Neural cell (in vitro differentiated cells): ENCODE results near the gene CD247. TPM values are rescaled to one million over a fixed set of nuclear protein-coding genes. Genes with fewer than 3 reads are reported as not detected.

Experiments used
- H2AFZ ChIP-seq: fragments of 200-600, 300-800 bp; sonication (generic), shearing (Covaris generic); 2 replicates; pipeline ENCODE4 v1.6.0; 2014; ENCODE audit warnings: low read depth, mild to moderate bottlenecking, antibody characterized with exemption, low read length, moderate library complexity
- H3F3A ChIP-seq: fragments of 200-600 bp; shearing (Covaris generic); 2 replicates; pipeline ENCODE4 v1.6.1; 2016; ENCODE audit warnings: mild to moderate bottlenecking, moderate library complexity, mixed read lengths, antibody characterized with exemption, low read length; ENCODE audit not compliant: insufficient read depth, poor library complexity, severe bottlenecking
- H3K27ac ChIP-seq: fragments of 200-600, 300-800 bp; sonication (generic), shearing (Covaris generic); 2 replicates; pipeline ENCODE4 v1.5.1; 2014; ENCODE audit warnings: mild to moderate bottlenecking, low read length, moderate library complexity
- H3K27me3 ChIP-seq: fragments of 300-800, 200-600 bp; sonication (generic), shearing (Covaris generic); 2 replicates; pipeline ENCODE4 v1.6.0; 2014; ENCODE audit warnings: mild to moderate bottlenecking, low read depth, low read length, moderate library complexity; ENCODE audit not compliant: insufficient read depth
- H3K36me3 ChIP-seq: fragments of 300-800, 200-600 bp; sonication (generic), shearing (Covaris generic); 2 replicates; pipeline ENCODE4 v1.5.1; 2014; ENCODE audit warnings: mild to moderate bottlenecking, antibody characterized with exemption, low read length, moderate library complexity; ENCODE audit not compliant: insufficient read depth
- H3K4me2 ChIP-seq: fragments of 300-800, 200-600 bp; sonication (generic), shearing (Covaris generic); 2 replicates; pipeline ENCODE4 v1.6.0; 2014; ENCODE audit warnings: mild to moderate bottlenecking, low read length
- H3K4me3 ChIP-seq: fragments of 300-800, 200-600 bp; sonication (generic), shearing (Covaris generic); 2 replicates; pipeline ENCODE4 v1.5.1; 2014; ENCODE audit warnings: mild to moderate bottlenecking, low read length, moderate library complexity
- H3K79me2 ChIP-seq: fragments of 200-600 bp; shearing (Covaris generic); replicated peaks from 2 replicates; pipeline ENCODE4 v1.6.0; 2014; ENCODE audit warnings: mild to moderate bottlenecking, low read length, moderate library complexity; ENCODE audit not compliant: insufficient read depth
- H3K9ac ChIP-seq: fragments of 300-800, 200-600 bp; sonication (generic), shearing (Covaris generic); 2 replicates; pipeline ENCODE4 v1.6.1; 2016; ENCODE audit warnings: mild to moderate bottlenecking, low read length, mixed read lengths
- H3K9me2 ChIP-seq: fragments of 200-600 bp; shearing (Covaris generic); 2 replicates; pipeline ENCODE4 v1.6.1; 2016; ENCODE audit warnings: mild to moderate bottlenecking, low read length, mixed read lengths; ENCODE audit not compliant: insufficient read depth
- H3K9me3 ChIP-seq: fragments of 200-600, 300-800 bp; sonication (generic), shearing (Covaris generic); 2 replicates; pipeline ENCODE4 v1.6.1; 2016; ENCODE audit warnings: mild to moderate bottlenecking, mixed run types, low read length, moderate library complexity, mixed read lengths
- H4K20me1 ChIP-seq: fragments of 200-600 bp; shearing (Covaris generic); 2 replicates; pipeline ENCODE4 v1.6.1; 2016; ENCODE audit warnings: mild to moderate bottlenecking, mixed run types; ENCODE audit not compliant: insufficient read depth
- CTCF ChIP-seq: fragments of 450-650 bp; IDR thresholded peaks from 2 replicates; pipeline ENCODE4 v1.5.1; 2014; ENCODE audit warnings: antibody characterized with exemption, mild to moderate bottlenecking, moderate library complexity; ENCODE audit not compliant: poor library complexity, severe bottlenecking
- EP300 ChIP-seq: fragments of 450-650 bp; conservative IDR thresholded peaks from 2 replicates; pipeline ENCODE4 v1.6.1; 2014; ENCODE audit warnings: antibody characterized with exemption, mild to moderate bottlenecking, moderate library complexity; ENCODE audit not compliant: poor library complexity, severe bottlenecking
- EZH2 ChIP-seq: fragments of 200-600, 300-800 bp; shearing (Covaris generic), sonication (generic); IDR thresholded peaks from 2 replicates; pipeline ENCODE4 v1.6.1; 2014; ENCODE audit warnings: antibody characterized with exemption, low read length, borderline replicate concordance, mild to moderate bottlenecking; ENCODE audit not compliant: insufficient read depth, poor library complexity, severe bottlenecking
- MXI1 ChIP-seq: fragments of 450-650 bp; conservative IDR thresholded peaks from 2 replicates; pipeline ENCODE4 v1.6.1; 2014; ENCODE audit warnings: antibody characterized with exemption, mild to moderate bottlenecking; ENCODE audit not compliant: poor library complexity, severe bottlenecking
- POLR2AphosphoS5 ChIP-seq: IDR thresholded peaks from 2 replicates; pipeline ENCODE4 v1.6.1; 2012
- RAD21 ChIP-seq: fragments of 450-650 bp; conservative IDR thresholded peaks from 2 replicates; pipeline ENCODE4 v1.6.1; 2014; ENCODE audit warnings: antibody characterized with exemption, mild to moderate bottlenecking, moderate library complexity
- SMC3 ChIP-seq: fragments of 450-650 bp; conservative IDR thresholded peaks from 2 replicates; pipeline ENCODE4 v1.6.1; 2014; ENCODE audit warnings: antibody characterized with exemption, mild to moderate bottlenecking, moderate library complexity; ENCODE audit not compliant: poor library complexity
- TAF1 ChIP-seq: IDR thresholded peaks from 2 replicates; pipeline ENCODE4 v1.6.1; 2012; ENCODE audit warnings: low read depth
- polyA plus RNA-seq: library from polyadenylated mRNA; depleted of rRNA; stranded (reverse); fragments of >200 nt; gene quantifications from 2 replicates; pipeline ENCODE4 v1.2.3, GENCODE V29; 2014
- TF ChIP-seq, protein P1 (sequence below): IDR thresholded peaks from 2 replicates; pipeline ENCODE4 v1.6.1; 2012; ENCODE audit warnings: borderline replicate concordance

CD247 gene
- polyA plus RNA-seq, 1 donor from 2014 or later = not detected

DNA sequence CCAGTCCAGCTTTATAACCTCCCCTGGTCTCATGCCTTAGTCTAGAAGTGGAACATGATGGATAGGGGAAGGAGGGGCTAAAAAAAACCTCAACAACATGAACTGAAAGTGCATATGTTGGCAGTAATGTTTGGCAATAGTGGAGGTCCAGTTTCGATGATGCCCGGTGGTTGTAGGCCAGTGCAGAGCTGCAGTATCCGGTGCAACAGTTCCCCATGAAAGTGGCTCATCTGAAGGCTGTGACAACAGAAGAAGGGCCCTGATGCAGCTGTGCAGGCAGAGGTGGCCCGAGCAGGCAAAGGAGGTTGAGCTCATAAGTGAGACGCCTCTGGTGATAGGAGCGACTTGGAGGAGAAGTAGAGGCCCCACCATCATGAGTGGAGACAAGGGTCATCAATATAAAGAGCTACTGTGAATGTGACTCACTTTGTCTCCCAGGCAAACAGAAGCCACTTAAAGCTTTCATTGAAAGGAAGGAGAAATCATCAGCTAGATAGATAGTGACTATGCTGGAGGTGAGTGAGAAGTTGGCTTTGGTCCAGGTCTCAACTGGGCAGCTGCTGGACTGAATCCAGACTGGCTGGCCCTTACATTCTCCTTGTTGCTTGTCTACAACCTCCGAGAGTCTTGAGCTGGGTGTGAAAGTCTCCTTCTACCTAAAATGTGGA, 45.4 kb upstream of the CD247 start:
- no peaks in the 10 kb centered on the region for H3K27me3 ChIP-seq
- TF ChIP-seq EP300 (no peak), SMC3 (no peak), EZH2 (no peak), MXI1 (no peak)
- TF ChIP-seq, protein P1, sequence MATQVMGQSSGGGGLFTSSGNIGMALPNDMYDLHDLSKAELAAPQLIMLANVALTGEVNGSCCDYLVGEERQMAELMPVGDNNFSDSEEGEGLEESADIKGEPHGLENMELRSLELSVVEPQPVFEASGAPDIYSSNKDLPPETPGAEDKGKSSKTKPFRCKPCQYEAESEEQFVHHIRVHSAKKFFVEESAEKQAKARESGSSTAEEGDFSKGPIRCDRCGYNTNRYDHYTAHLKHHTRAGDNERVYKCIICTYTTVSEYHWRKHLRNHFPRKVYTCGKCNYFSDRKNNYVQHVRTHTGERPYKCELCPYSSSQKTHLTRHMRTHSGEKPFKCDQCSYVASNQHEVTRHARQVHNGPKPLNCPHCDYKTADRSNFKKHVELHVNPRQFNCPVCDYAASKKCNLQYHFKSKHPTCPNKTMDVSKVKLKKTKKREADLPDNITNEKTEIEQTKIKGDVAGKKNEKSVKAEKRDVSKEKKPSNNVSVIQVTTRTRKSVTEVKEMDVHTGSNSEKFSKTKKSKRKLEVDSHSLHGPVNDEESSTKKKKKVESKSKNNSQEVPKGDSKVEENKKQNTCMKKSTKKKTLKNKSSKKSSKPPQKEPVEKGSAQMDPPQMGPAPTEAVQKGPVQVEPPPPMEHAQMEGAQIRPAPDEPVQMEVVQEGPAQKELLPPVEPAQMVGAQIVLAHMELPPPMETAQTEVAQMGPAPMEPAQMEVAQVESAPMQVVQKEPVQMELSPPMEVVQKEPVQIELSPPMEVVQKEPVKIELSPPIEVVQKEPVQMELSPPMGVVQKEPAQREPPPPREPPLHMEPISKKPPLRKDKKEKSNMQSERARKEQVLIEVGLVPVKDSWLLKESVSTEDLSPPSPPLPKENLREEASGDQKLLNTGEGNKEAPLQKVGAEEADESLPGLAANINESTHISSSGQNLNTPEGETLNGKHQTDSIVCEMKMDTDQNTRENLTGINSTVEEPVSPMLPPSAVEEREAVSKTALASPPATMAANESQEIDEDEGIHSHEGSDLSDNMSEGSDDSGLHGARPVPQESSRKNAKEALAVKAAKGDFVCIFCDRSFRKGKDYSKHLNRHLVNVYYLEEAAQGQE = no peak
- no peak overlapping the region for H3K4me3 ChIP-seq
- H2AFZ ChIP-seq = no peak overlapping the region
- H3K79me2 ChIP-seq = no peaks in the 10 kb centered on the region
- no peaks in the 10 kb centered on the region for H3K9me2 ChIP-seq
- H3K4me2 ChIP-seq = no peak overlapping the region
- H4K20me1 ChIP-seq = no peaks in the 10 kb centered on the region
- no peaks in the 10 kb centered on the region for H3F3A ChIP-seq
- no peak overlapping the region for H3K9ac ChIP-seq
- no peaks in the 10 kb centered on the region for H3K36me3 ChIP-seq
- H3K27ac ChIP-seq = no peak overlapping the region
- H3K9me3 ChIP-seq = no peaks in the 10 kb centered on the region

- no peak overlapping the region for H3K4me2 ChIP-seq
- no peaks in the 10 kb centered on the region for H3F3A ChIP-seq
- no peak overlapping the region for H2AFZ ChIP-seq
Observed at GRCh38 chr1:167562702-167563101, 44.4 kb upstream of the CD247 start.

More at GRCh38 chr1:167562702-167563101, 44.4 kb upstream of the CD247 start:
- Histone ChIP-seq H4K20me1 (no peaks in the 10 kb centered on the region), H3K27ac (no peak overlapping the region), H3K4me3 (no peak overlapping the region), H3K36me3 (no peaks in the 10 kb centered on the region), H3K27me3 (no peaks in the 10 kb centered on the region), H3K9me2 (no peaks in the 10 kb centered on the region), H3K9ac (no peak overlapping the region), H3K79me2 (no peaks in the 10 kb centered on the region), H3K9me3 (no peaks in the 10 kb centered on the region)
- TF ChIP-seq SMC3 (no peak), CTCF (no peak), EZH2 (no peak), EP300 (no peak), MXI1 (no peak), POLR2AphosphoS5 (no peak), RAD21 (no peak), TAF1 (no peak)
- TF ChIP-seq, protein P1 = no peak
